ENCODE results near the gene LDLRAD4.

Gene LDLRAD4

GRCh38 chr18:13400636-13401315 is 182.2 kb downstream of the LDLRAD4 start:
- POLR2A ChIA-PET = no interaction called here
- CTCF ChIA-PET = no interaction called here
- no peak for TF ChIP-seq BHLHE40 (IDR thresholded peaks at IDR 0.05; ENCODE audit: borderline replicate concordance)
- no peak for TF ChIP-seq FOXK2 (IDR thresholded peaks at IDR 0.05)
- no peak for TF ChIP-seq FOXA1 (IDR thresholded peaks at IDR 0.05)
- no peak for TF ChIP-seq NFRKB (IDR thresholded peaks at IDR 0.05)
- no peak for TF ChIP-seq SUZ12 (IDR thresholded peaks at IDR 0.05)
- no peak for TF ChIP-seq ELF4 (IDR thresholded peaks at IDR 0.05)
- no peak for TF ChIP-seq ZNF384 (IDR thresholded peaks at IDR 0.05)
- no peak for TF ChIP-seq L3MBTL2 (conservative IDR thresholded peaks at IDR 0.05)
- TF ChIP-seq ARNT (IDR thresholded peaks at IDR 0.05) = no peak
- TF ChIP-seq LEF1 (IDR thresholded peaks at IDR 0.05; ENCODE audit: borderline replicate concordance) = no peak
- TF ChIP-seq, protein P1, sequence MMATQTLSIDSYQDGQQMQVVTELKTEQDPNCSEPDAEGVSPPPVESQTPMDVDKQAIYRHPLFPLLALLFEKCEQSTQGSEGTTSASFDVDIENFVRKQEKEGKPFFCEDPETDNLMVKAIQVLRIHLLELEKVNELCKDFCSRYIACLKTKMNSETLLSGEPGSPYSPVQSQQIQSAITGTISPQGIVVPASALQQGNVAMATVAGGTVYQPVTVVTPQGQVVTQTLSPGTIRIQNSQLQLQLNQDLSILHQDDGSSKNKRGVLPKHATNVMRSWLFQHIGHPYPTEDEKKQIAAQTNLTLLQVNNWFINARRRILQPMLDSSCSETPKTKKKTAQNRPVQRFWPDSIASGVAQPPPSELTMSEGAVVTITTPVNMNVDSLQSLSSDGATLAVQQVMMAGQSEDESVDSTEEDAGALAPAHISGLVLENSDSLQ (IDR thresholded peaks at IDR 0.05) = no peak
- TF ChIP-seq FOXM1 (IDR thresholded peaks at IDR 0.05; ENCODE audit: borderline replicate concordance) = no peak
- no peak for TF ChIP-seq TARDBP (IDR thresholded peaks at IDR 0.05)
- no peak for DNase-seq (ENCODE audit: extremely low spot score)

GRCh38 chr18:13401404-13401803 is 182.8 kb downstream of the LDLRAD4 start:
- CTCF ChIA-PET = no interaction called here
- POLR2A ChIA-PET = no interaction called here
- TF ChIP-seq TARDBP (IDR thresholded peaks at IDR 0.05) (no peak), NFRKB (IDR thresholded peaks at IDR 0.05) (no peak), SUZ12 (IDR thresholded peaks at IDR 0.05) (no peak), L3MBTL2 (conservative IDR thresholded peaks at IDR 0.05) (no peak), BHLHE40 (IDR thresholded peaks at IDR 0.05; ENCODE audit: borderline replicate concordance) (no peak), FOXM1 (IDR thresholded peaks at IDR 0.05; ENCODE audit: borderline replicate concordance) (no peak)
- TF ChIP-seq, protein P1 (IDR thresholded peaks at IDR 0.05) = no peak
- DNase-seq (ENCODE audit: extremely low spot score) = no peak

- ChIA-PET POLR2A (no interaction called here), CTCF (no interaction called here)
- TF ChIP-seq FOXK2 (IDR thresholded peaks at IDR 0.05) (no peak), FOXA1 (IDR thresholded peaks at IDR 0.05) (no peak), FOXM1 (IDR thresholded peaks at IDR 0.05; ENCODE audit: borderline replicate concordance) (no peak), SUZ12 (IDR thresholded peaks at IDR 0.05) (no peak), LEF1 (IDR thresholded peaks at IDR 0.05; ENCODE audit: borderline replicate concordance) (no peak), ZNF384 (IDR thresholded peaks at IDR 0.05) (no peak), ARNT (IDR thresholded peaks at IDR 0.05) (no peak), BHLHE40 (IDR thresholded peaks at IDR 0.05; ENCODE audit: borderline replicate concordance) (no peak), CTBP1 (IDR thresholded peaks at IDR 0.05; ENCODE audit: borderline replicate concordance) (no peak), TARDBP (IDR thresholded peaks at IDR 0.05) (no peak), SP1 (IDR thresholded peaks at IDR 0.05) (no peak), ELF4 (IDR thresholded peaks at IDR 0.05) (no peak), HDGF (IDR thresholded peaks at IDR 0.05; ENCODE audit: borderline replicate concordance) (no peak), L3MBTL2 (conservative IDR thresholded peaks at IDR 0.05) (no peak), NFRKB (IDR thresholded peaks at IDR 0.05) (no peak)
- TF ChIP-seq, protein P1 (IDR thresholded peaks at IDR 0.05) = no peak
- DNase-seq (ENCODE audit: extremely low spot score) = no peak
These were observed 183.3 kb downstream of the LDLRAD4 start for GRCh38 chr18:13401826-13402225.

- CTCF ChIA-PET = no interaction called here
- TF ChIP-seq CTBP1 (IDR thresholded peaks at IDR 0.05; ENCODE audit: borderline replicate concordance) (no peak), ARNT (IDR thresholded peaks at IDR 0.05) (no peak), SP1 (IDR thresholded peaks at IDR 0.05) (no peak)
- DNase-seq (ENCODE audit: extremely low spot score) = no peak
- POLR2A ChIA-PET = no interaction called here
These were observed 185.4 kb downstream of the LDLRAD4 start for GRCh38 chr18:13403786-13404549.

- POLR2A ChIA-PET = no interaction called here
- TF ChIP-seq ARNT (IDR thresholded peaks at IDR 0.05) = no peak
- no peak for TF ChIP-seq ELF4 (IDR thresholded peaks at IDR 0.05)
- no peak for TF ChIP-seq CTBP1 (IDR thresholded peaks at IDR 0.05; ENCODE audit: borderline replicate concordance)
- no peak for TF ChIP-seq NFRKB (IDR thresholded peaks at IDR 0.05)
- no peak for TF ChIP-seq BHLHE40 (IDR thresholded peaks at IDR 0.05; ENCODE audit: borderline replicate concordance)
- TF ChIP-seq ZNF384 (IDR thresholded peaks at IDR 0.05) = no peak
- no peak for TF ChIP-seq TARDBP (IDR thresholded peaks at IDR 0.05)
- CTCF ChIA-PET = no interaction called here
These were observed 186.9 kb downstream of the LDLRAD4 start for GRCh38 chr18:13405305-13406038.

DNA sequence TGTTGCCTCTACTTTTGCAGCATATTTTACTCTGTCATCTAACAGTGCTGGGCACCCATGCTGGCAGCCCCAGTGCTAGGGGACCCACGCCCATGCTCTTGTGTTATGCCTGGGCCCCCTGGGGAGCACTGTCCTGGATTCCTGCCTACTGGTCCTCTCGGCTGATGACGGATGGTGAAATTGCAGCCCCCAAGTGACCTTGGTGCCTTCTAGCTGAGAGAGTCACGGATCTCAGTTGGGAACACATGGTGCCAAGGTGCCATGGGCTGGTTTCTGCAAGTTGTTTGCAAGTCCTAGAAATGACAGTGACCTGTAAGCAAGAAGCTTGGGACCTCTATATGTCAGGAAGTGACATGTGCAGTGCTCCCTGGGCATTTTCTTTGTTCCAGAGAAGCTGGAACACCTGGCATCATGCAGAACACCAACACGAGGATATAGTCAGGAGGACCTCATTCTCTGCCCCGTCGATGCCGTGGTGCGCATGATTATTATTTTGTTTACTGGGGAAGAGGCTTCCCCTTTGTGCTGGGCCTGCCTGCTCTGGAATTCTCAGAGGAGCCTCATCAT is 187.6 kb downstream of the LDLRAD4 start:
- TF ChIP-seq BHLHE40 (IDR thresholded peaks at IDR 0.05; ENCODE audit: borderline replicate concordance) = no peak
- no peak for TF ChIP-seq SUZ12 (IDR thresholded peaks at IDR 0.05)
- TF ChIP-seq ARNT (IDR thresholded peaks at IDR 0.05) = no peak
- TF ChIP-seq SP1 (IDR thresholded peaks at IDR 0.05) = no peak
- TF ChIP-seq L3MBTL2 (conservative IDR thresholded peaks at IDR 0.05) = no peak
- TF ChIP-seq HDGF (IDR thresholded peaks at IDR 0.05; ENCODE audit: borderline replicate concordance) = no peak
- TF ChIP-seq NFRKB (IDR thresholded peaks at IDR 0.05) = no peak
- TF ChIP-seq ZNF384 (IDR thresholded peaks at IDR 0.05) = no peak
- TF ChIP-seq FOXM1 (IDR thresholded peaks at IDR 0.05; ENCODE audit: borderline replicate concordance) = no peak
- TF ChIP-seq CTBP1 (IDR thresholded peaks at IDR 0.05; ENCODE audit: borderline replicate concordance) = no peak
- TF ChIP-seq, protein P1 (IDR thresholded peaks at IDR 0.05) = no peak
- ChIA-PET CTCF (no interaction called here), POLR2A (no interaction called here)
- DNase-seq (ENCODE audit: extremely low spot score) = no peak

More at GRCh38 chr18:13405305-13406038, 186.9 kb downstream of the LDLRAD4 start:
- DNase-seq (ENCODE audit: extremely low spot score) = no peak

Data from HEK293T (cell line).